GM18507 (cell line): Measurements from ENCODE around the gene CSNK1A1.
"Not testable (repeated sequence)": the region's sequence is repeated elsewhere in the genome, so short reads cannot be mapped to it uniquely, and the experiment has no call there.

Source experiments
- DNase-seq: peaks from one replicate; pipeline ENCODE4 v3.0.0; 2011; ENCODE audit warnings: low read depth; ENCODE audit not compliant: insufficient read length; ENCODE audit errors: extremely low spot score
- FAIRE-seq: peaks from 2 replicates; lab custom pipeline; 2011; peaks lifted over from hg19 to GRCh38; lab: Jason Lieb, UNC

CSNK1A1 gene

DNA sequence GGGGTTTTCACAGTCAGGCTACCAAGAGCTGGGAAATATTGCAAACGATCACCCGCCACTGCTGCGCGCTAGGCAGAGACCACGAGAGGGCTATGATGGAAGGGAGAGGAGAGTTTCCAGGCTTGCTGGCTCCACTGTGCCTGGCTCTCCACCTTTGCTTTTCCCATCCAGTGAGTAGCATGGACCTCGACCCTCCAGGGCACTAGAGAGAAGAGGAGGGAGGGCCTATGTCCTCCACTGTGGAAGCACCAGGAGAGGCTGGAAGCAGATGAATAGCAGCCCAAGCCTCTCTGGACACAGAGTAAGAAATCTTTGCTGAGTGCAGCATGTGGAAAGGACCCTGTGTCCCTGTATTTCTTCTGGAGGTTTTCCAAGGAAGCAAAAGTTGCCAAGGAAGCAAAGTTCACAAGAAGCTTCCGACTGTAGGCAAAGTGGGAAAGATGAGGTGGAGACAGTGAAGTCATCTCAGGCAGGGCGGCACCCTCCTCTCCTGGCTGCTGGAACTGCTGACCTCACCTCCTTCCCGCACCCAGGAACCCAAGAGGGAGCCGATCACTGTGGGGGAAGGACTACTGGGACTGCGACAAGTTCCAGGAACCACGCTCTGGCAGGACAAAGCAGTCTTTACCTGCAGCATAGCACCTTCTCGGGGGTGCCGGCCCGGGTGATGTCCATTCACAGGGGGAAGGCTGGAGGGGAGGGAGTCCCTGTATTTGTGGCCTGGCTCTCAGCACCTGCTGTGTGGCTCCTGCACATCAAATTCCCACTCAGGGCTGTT lies 79.6 kb downstream of the CSNK1A1 start:
- DNase-seq (no peak), FAIRE-seq (no peak)

DNA sequence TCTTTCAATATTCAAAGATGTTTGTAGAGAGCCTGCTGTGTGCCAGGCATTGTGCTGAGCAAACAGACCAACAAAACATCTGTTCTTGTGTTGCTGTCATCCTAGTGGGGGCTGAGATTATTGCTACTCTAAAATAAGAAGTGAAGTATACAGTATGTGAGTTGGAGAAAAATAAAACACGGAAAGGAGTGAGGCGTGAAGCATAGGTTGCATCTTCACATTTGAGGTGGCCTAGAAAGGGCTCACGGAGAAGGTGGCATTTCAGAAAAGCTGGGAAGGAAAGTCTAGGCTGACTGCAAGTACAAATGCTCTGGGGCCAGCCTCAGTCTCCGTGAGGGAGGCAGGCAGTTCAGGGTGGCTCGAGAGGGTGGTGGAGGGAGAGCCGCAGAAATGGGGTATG lies 80.3 kb downstream of the CSNK1A1 start:
- DNase-seq: no peak
- FAIRE-seq: no peak

DNA sequence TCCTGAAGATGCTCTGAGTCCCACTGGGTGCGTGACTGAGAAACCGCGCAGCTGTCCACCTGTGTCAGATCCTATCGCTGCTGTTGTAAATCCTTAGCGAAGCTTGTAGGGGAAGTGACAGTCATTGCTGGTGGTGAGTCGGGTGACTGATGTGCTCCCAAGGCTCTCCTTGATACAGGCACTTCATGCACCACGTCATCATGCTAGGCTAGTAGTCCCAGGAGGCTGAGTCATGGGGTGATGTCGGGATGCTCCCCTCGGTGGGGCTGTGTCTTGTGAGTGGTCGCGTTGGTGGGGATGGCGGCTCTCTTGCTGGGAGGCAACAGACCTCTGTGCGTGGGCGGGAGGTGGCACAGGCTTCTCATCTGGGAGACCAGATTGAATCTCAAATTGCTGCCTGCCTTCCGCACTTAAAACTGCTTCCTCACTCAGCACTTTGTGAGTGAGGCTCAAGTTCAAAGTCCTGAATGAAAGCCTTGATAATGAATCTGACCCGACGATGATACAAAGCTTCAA lies 84.7 kb downstream of the CSNK1A1 start:
- FAIRE-seq: no peak
- no peak for DNase-seq

DNA sequence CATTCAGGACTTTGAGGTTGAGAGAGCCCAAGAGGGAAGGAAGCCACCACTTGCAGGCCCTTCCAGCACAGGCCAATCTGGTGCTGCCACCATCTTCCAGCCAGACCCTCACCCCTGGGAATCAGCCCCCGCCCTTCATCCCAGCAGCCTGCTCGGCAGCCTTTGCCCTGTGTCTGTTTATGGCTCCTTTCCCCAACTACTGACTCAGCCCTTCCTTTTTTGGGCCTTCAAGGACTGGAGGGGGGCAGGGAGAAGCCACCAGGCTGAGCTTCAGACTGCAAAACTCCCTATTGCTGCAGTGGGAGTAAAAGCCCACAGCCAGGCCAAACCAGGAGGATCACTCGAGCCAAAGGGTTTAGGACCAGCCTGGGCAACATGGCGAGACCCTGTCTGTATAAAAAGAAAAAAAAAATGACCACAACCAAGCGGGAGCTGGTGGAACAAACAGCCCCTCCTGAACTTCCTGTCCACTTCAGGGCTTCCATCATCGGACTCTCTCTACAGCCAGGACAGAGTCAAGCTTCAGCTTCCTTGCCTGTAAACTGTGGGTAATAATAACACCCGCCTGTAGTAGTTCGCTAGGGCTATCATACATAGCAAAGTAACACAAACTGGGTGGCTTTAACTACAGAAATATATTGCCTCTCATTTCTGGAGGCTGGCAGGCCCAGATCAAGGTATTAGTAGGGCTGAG lies 86.3 kb downstream of the CSNK1A1 start:
- no peak for FAIRE-seq
- no peak for DNase-seq

DNA sequence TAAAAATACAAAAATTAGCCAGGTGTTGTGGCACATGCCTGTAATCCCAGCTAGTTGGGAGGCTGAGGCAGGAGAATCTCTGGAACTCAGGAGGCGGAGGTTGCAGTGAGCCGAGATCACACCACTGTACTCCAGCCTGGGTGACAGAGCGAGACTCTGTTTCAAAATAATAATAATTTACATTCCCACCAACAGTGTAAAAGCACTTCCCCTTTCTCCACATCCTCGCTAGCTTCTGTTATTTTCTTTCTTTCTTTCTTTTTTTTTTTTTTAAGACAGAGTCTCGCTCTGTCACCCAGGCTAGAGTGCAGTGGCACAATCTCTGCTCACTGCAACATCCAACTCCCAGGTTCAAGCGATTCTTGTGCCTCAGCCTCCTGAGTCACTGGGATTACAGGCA lies 89.3 kb downstream of the CSNK1A1 start:
- DNase-seq, FAIRE-seq: not testable (repeated sequence)

DNA sequence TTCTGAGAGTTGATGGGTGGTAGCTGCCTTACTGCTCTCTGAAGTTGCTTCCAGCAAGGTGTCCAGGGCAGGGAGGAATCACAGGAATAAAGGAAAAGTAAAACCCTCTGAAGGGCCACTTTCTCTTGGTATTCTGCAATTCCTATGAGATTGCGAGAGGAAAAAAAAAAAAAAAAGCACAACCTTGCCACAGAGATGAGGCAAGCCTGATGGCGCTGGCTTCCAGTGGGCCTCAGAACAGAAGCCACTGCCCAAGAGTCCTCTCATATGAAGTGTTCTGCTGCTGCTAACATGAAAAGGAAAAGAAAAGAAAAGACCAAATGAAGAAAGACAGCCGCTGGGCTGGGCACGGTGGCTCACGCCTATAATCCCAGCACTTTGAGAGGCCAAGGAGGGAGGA lies 91.3 kb downstream of the CSNK1A1 start:
- no peak for DNase-seq
- no peak for FAIRE-seq

DNA sequence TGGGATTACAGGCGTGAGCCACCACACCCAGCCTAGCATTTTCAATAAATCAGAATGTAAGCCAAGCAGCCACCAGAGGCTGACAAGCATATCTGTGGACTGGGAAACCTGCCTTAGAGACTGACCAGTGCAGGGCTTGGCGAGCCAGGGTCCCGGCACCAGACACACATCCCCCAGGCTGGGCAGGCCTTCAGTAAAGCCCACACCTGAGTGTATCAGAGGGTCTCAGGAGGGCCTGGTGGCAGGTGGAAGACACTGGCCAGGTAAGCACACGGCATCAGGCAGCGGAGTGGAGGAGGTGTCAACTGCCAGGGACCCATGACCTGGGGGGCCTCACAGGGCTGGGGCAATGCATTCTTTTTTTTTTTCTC lies 93.9 kb downstream of the CSNK1A1 start:
- FAIRE-seq: no peak

DNA sequence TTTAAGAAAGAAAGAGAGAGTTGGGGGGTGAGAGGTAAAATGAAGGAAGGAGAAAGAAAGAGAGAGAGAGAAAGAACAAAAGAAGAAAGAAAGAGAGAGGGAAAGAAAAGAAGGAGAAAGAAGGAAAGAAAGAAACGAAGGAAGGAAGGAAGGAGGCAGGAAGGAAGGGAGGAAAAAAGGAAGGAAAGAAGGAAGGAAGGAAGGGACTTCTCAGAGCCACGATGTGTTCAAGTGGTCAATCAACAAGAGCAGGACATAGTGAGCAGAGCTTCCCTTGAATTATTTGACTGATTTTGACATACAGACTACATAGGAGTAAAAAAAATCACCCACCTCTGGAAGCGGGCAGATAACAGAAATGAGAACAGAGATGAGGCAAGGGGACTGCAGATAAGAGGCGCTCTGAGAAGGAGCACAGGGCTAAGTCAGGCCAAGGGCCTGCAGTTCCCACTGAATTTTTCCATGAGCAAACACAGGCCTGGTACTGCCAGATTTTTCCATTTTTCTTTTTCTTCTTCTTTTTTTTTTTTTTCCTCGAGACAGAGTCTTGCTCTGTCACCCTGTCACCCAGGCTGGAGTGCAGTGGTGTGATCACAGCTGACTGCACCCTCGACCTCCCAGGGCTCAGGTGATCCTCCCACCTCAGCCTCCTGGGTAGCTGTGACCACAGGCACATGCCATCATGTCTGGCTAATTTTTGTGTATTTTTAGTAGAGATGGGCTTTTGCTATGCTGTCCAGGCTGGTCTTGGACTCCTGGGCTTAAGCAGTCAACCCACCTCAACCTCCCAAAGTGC lies 94.4 kb downstream of the CSNK1A1 start:
- FAIRE-seq: no peak
- no peak for DNase-seq

More for the DNA sequence above, 93.9 kb downstream of the CSNK1A1 start:
- no peak for DNase-seq

DNA sequence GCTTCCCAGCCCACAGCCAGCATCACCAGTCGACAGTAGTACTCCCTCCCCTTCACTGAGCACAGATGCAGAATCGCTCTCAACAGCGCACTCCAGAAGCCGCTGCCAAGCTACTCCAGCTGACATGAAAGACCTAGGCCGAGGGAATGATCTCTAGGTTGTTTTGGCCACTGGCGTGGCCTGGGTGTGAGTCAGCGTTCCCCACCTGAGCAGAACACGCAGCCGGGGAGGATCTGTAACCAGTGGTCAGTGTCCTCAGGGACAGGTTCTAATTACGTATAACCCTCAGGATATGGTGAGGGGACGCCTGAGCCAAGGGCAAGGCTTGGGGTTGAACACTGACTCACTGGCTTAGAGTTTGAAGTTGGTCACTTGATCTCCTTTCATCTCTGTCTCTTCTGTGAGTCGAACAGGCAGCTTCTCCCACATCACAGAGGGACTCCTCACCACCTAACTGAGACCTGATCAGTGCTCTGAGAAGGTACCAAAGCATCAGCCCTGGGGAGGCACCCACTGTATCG lies 95.3 kb downstream of the CSNK1A1 start:
- FAIRE-seq (no peak), DNase-seq (no peak)

DNA sequence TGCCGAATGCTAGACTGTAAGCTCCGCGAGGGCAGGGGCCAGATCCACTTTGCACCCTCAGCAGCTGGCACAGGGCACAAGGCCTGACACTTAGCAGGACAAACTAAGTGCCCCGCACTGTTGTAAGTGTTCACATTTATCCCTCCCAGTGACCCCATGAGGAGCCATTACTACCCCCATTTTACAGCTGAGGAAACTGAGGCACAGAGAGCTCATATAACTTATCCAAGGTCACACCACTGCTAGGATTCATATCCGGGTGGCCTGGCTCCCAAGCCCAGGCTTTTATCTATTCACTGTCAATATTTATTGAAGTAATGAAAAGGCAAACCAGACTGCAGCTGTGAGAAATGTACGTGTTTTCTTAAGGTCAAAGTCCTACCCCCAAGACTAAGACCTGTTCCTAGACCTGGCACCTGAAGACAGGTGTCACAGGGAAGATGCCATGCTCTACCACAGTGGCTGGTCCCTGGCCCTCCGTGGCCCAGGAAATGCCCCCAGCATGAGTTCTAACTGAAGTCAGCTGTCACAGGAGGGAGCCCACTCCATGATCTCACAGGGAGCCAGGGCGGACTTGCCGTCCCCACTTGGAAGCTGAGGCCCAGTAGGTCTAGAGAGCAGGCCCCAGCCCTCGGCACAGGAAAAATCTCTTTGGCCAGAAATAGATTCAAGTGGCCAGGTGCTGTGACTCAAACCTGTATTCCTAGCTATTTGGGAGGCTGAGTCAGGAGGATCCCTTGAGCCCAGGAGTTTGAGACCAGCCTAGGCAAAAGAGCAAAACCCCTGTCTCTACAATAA lies 97.4 kb downstream of the CSNK1A1 start:
- no peak for FAIRE-seq
- no peak for DNase-seq

DNA sequence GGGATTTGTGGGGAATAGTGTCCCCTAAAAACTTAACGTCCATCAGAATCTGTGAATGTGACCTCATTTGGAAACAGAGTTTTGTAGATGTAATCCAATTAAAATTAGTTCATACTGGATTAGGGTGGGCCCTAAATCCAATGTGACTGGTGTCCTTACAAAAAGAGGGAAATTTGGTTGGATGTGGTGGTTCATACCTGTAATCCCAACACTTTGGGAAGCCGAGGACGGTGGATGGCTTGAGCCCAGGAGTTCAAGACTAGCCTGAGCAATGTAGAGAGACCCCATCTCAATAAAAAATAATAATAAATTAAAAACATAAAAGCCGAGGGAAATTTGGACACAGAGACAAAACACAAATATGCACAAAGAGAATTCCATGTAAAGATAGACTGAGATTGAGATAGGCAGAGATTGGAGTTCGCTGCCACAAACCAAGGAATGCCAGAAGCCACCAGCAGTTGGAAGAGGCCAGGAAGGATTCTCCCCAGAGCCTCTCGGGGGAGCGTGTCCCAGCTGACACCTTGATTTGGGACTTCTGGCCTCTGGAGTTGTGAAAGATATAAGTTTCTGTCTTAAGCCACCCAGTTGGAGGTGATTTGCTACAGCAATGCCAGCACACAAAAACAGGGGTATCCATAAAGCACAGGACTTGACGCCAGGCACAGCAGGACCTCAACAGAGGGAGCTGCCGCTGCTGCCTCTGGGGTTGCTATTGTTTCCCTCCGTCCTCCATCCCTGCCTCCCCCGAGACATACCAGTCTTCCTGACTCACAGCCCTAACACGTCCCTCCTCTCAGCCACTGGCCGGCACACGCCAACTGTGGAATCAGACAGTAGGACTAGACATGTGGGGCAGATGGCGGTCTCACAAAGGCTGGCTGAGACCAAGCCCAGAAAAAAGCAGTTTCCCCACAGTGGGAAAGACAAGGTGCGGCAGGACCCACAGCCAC lies 98.3 kb downstream of the CSNK1A1 start:
- DNase-seq (no peak), FAIRE-seq (no peak)

DNA sequence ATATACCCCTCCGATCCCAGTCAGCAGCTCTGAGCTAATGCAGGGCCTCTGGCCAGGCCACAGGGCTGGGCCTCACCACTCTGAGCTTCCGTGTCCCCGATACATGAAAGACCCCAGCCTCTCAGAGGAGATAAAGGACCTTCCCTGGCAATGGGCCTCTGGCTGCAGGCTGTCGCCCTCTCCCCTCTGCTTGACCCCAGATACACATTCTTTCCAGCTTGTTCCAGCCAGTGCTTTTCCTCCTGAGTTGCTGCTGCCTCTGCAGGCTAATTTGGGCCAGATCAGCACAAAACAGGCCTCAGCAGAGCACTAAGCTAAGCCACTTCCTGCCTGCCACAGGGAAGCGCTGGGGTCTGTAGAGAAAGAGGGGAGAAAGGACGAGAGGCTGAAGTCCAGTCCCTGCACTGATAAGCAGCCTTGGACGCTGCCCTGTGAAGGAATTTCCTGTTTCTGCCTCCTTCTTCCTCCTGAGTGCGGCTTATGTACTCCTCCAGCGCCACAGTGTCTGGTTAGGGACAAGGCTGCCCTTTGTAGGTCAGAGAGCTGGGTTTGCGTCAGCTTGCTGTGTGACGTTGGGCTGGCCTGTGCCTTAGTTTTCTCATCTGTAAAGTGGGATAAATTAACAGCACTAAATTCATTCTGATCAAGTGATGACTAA lies 99.1 kb downstream of the CSNK1A1 start:
- DNase-seq (no peak), FAIRE-seq (no peak)

DNA sequence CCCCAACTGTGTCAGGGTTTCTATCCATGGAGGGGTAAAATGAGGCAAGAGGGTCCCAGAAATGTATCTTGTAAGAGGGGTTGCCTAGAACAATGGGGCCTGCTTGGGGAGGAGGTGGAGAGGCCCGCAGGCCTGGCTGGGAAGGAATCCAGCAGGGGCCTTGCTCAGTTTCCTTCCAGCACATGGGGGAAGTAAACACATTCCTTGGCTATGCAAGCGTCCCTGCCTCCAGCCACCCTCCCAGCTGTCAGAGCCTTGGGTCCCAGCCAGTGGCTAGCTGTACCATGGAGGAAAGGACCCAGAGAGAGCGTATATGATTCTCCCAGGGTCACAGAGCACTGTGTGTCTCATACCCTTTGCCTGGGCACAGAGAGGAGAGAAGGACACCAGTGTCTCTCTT lies 101.0 kb downstream of the CSNK1A1 start:
- FAIRE-seq (no peak), DNase-seq (no peak)

DNA sequence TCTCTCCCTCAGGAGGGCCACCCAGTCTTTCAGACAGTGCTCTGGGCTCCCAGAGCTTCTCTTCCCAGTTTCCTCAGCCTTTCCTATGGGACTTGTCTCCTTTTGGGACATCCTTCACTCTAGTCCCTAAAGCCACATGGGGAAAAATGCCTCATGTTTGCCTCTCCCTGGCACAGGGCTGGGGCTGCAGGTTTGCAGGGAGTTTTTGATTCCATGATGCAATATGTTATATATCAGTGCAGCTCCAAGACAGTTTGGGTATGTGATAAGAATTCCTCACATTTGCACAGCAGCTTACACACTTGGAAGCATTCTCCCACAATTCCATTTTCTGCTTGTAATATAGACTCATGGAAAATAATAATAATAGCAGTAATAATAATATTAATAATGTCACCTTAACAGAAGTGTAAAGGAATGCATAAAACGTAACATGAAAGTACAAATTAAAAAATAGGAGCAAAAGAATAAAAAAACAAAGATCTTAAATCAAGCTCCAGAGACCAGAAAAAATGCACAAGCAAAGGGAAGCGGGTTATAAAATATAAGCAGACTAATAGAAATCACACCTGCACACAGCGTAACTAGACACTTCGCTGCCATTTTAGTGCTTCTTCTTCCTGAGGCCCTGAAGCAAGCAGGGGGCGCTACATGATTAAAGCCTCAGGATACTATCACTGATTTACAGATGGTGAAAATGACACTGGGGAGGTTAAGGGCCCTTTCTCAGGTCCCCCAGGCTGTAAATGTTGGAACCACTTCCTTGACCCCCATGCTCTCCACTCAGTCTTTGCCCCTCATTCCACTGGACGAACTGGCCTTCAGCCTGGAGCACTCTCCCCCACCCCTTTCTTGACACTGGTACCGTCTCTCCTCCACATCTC lies 102.2 kb downstream of the CSNK1A1 start:
- DNase-seq (no peak), FAIRE-seq (no peak)

DNA sequence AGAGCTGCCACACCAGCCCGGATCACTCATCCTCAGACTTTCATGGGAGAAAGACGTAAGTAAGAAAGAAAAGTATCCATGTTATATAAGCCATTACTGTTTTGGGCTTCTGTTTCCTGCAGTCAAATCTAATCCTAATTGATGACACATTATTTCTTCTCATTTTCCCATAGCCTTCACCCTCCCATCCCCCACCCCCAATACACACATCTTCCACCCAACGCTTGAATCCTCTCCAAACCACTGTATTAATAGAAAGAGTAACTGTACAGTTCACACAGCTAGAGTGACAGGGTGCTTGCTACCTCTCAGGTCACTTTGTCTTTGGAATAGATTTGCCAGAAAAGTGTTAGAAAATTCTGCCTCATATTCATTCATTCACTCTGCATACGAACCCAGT lies 102.8 kb downstream of the CSNK1A1 start:
- no peak for FAIRE-seq
- DNase-seq: no peak

DNA sequence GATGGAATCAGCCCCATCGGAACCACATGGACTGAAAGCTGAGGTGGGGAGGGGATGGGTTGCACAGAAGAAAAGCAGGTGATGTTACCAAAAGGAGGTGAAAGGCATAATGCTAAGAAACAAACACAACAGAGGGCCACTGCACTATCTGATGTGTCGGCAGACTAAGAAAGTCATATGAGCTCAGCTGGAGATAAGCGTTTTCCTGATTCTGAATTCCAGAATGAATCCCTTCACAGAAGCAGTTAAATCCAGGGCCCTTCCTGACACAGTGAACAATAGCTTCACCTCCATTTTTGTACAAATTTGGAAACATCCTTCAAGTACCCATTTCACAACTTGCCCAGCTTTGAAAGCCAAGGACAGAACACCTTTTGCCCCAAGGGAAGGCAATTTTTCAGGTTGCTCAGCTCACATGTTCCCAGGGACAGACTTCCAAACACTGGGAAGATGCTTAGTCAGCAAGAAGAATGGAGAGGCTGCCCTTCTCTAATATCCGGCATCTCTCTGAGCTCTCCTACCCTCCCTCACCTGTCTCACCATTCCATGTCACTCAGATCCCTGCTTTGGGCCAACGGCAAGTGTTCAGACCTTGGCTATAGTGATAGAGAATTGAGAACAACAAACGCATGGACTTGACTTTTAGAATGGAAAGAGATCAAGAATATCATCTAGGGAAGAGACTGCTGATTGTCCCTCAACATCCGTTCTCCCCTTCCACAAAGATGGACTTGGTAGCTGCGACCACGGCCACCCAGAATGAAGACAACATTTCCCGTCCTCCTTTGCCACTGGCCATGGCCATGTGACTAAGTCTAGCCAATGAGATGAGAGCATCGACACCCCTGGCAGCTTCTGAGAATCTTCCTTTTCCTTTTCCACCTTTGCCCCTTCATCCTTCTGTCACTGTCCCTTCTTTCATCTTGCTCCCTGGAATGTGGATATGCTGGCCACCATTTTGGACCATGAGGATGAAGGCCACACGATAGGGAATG lies 103.6 kb downstream of the CSNK1A1 start:
- DNase-seq: no peak
- FAIRE-seq: no peak
